ENCODE measurements around the gene SIRT2.
"Not testable (repeated sequence)": the region's sequence is repeated elsewhere in the genome, so short reads cannot be mapped to it uniquely, and the experiment has no call there.

GRCh38 chr19:38854961-38855360, 44.5 kb downstream of the SIRT2 start:
- TF ChIP-seq, protein P1, sequence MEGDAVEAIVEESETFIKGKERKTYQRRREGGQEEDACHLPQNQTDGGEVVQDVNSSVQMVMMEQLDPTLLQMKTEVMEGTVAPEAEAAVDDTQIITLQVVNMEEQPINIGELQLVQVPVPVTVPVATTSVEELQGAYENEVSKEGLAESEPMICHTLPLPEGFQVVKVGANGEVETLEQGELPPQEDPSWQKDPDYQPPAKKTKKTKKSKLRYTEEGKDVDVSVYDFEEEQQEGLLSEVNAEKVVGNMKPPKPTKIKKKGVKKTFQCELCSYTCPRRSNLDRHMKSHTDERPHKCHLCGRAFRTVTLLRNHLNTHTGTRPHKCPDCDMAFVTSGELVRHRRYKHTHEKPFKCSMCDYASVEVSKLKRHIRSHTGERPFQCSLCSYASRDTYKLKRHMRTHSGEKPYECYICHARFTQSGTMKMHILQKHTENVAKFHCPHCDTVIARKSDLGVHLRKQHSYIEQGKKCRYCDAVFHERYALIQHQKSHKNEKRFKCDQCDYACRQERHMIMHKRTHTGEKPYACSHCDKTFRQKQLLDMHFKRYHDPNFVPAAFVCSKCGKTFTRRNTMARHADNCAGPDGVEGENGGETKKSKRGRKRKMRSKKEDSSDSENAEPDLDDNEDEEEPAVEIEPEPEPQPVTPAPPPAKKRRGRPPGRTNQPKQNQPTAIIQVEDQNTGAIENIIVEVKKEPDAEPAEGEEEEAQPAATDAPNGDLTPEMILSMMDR (IDR thresholded peaks at IDR 0.05) = not testable (repeated sequence)
- not testable (repeated sequence) for TF ChIP-seq EZH2, EZH2phosphoT487 (IDR thresholded peaks at IDR 0.05)

Data from neural progenitor cell (in vitro differentiated cells).